Measurements from ENCODE around the gene OGA.

The OGA gene

GRCh38 chr10:101766306-101766705, 51.9 kb downstream of the OGA start:
- Histone ChIP-seq H3K4me3 (ENCODE audit: insufficient read depth, low read length, poor library complexity, severe bottlenecking) (no peak overlapping the region), H3K36me3 (ENCODE audit: low read length) (no peaks in the 10 kb centered on the region), H3K9me3 (ENCODE audit: insufficient read depth, low read length) (no peaks in the 10 kb centered on the region), H3K27ac (ENCODE audit: low read depth, low read length) (no peak overlapping the region), H3K4me2 (ENCODE audit: low read depth, low read length, poor library complexity, severe bottlenecking) (no peak overlapping the region), H3K9me2 (replicated peaks; ENCODE audit: insufficient read depth, low read length) (no peaks in the 10 kb centered on the region), H4K20me1 (ENCODE audit: low read depth, low read length) (no peaks in the 10 kb centered on the region), H3K9ac (ENCODE audit: low read length) (no peak overlapping the region), H2AFZ (ENCODE audit: low read depth, low read length, severe bottlenecking) (no peak overlapping the region), H3K27me3 (ENCODE audit: low read length) (no peaks in the 10 kb centered on the region), H3K79me2 (ENCODE audit: insufficient read depth, low read length) (no peaks in the 10 kb centered on the region), H3F3A (ENCODE audit: insufficient read depth) (no peaks in the 10 kb centered on the region)
- TF ChIP-seq, protein P1, sequence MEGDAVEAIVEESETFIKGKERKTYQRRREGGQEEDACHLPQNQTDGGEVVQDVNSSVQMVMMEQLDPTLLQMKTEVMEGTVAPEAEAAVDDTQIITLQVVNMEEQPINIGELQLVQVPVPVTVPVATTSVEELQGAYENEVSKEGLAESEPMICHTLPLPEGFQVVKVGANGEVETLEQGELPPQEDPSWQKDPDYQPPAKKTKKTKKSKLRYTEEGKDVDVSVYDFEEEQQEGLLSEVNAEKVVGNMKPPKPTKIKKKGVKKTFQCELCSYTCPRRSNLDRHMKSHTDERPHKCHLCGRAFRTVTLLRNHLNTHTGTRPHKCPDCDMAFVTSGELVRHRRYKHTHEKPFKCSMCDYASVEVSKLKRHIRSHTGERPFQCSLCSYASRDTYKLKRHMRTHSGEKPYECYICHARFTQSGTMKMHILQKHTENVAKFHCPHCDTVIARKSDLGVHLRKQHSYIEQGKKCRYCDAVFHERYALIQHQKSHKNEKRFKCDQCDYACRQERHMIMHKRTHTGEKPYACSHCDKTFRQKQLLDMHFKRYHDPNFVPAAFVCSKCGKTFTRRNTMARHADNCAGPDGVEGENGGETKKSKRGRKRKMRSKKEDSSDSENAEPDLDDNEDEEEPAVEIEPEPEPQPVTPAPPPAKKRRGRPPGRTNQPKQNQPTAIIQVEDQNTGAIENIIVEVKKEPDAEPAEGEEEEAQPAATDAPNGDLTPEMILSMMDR (IDR thresholded peaks at IDR 0.05; ENCODE audit: insufficient read depth, low read length, poor library complexity, severe bottlenecking) = no peak
- no peak for TF ChIP-seq EZH2phosphoT487 (conservative IDR thresholded peaks at IDR 0.05; ENCODE audit: low read length)

GRCh38 chr10:101763141-101763846, 55.0 kb downstream of the OGA start:
- no peaks in the 10 kb centered on the region for H3F3A ChIP-seq (ENCODE audit: insufficient read depth)
- H3K9me3 ChIP-seq (ENCODE audit: insufficient read depth, low read length) = no peaks in the 10 kb centered on the region
- TF ChIP-seq, protein P1 (IDR thresholded peaks at IDR 0.05; ENCODE audit: insufficient read depth, low read length, poor library complexity, severe bottlenecking) = no peak
- TF ChIP-seq EZH2phosphoT487 (conservative IDR thresholded peaks at IDR 0.05; ENCODE audit: low read length) = no peak
- H3K4me3 ChIP-seq (ENCODE audit: insufficient read depth, low read length, poor library complexity, severe bottlenecking) = no peak overlapping the region
- no peaks in the 10 kb centered on the region for H3K9me2 ChIP-seq (replicated peaks; ENCODE audit: insufficient read depth, low read length)
- no peak overlapping the region for H2AFZ ChIP-seq (ENCODE audit: low read depth, low read length, severe bottlenecking)
- no peak overlapping the region for H3K27ac ChIP-seq (ENCODE audit: low read depth, low read length)
- no peak overlapping the region for H3K4me2 ChIP-seq (ENCODE audit: low read depth, low read length, poor library complexity, severe bottlenecking)
- H4K20me1 ChIP-seq (ENCODE audit: low read depth, low read length) = no peaks in the 10 kb centered on the region
- no peak overlapping the region for H3K9ac ChIP-seq (ENCODE audit: low read length)
- H3K36me3 ChIP-seq (ENCODE audit: low read length) = no peaks in the 10 kb centered on the region
- no peaks in the 10 kb centered on the region for H3K79me2 ChIP-seq (ENCODE audit: insufficient read depth, low read length)
- no peaks in the 10 kb centered on the region for H3K27me3 ChIP-seq (ENCODE audit: low read length)

- TF ChIP-seq, protein P1 (IDR thresholded peaks at IDR 0.05; ENCODE audit: insufficient read depth, low read length, poor library complexity, severe bottlenecking) = no peak
- no peak for TF ChIP-seq EZH2phosphoT487 (conservative IDR thresholded peaks at IDR 0.05; ENCODE audit: low read length)
- Histone ChIP-seq H3K4me3 (ENCODE audit: insufficient read depth, low read length, poor library complexity, severe bottlenecking) (no peak overlapping the region), H3K27me3 (ENCODE audit: low read length) (no peaks in the 10 kb centered on the region), H3K4me2 (ENCODE audit: low read depth, low read length, poor library complexity, severe bottlenecking) (no peak overlapping the region), H3K27ac (ENCODE audit: low read depth, low read length) (no peak overlapping the region), H3K36me3 (ENCODE audit: low read length) (no peaks in the 10 kb centered on the region), H3K9ac (ENCODE audit: low read length) (no peak overlapping the region), H4K20me1 (ENCODE audit: low read depth, low read length) (no peaks in the 10 kb centered on the region), H3K9me2 (replicated peaks; ENCODE audit: insufficient read depth, low read length) (no peaks in the 10 kb centered on the region), H2AFZ (ENCODE audit: low read depth, low read length, severe bottlenecking) (no peak overlapping the region), H3F3A (ENCODE audit: insufficient read depth) (no peaks in the 10 kb centered on the region), H3K9me3 (ENCODE audit: insufficient read depth, low read length) (no peaks in the 10 kb centered on the region), H3K79me2 (ENCODE audit: insufficient read depth, low read length) (no peaks in the 10 kb centered on the region)
These were observed 55.5 kb downstream of the OGA start for GRCh38 chr10:101762736-101763135.
